NCI-H1436 (cell line): ENCODE results near the gene CALHM2.
"Not testable (repeated sequence)": the region's sequence is repeated elsewhere in the genome, so short reads cannot be mapped to it uniquely, and the experiment has no call there.

Experiments
- DNase-seq: peaks from one replicate; lab custom pipeline; 2025; lab: John Stamatoyannopoulos, UW

The CALHM2 gene, protein sequence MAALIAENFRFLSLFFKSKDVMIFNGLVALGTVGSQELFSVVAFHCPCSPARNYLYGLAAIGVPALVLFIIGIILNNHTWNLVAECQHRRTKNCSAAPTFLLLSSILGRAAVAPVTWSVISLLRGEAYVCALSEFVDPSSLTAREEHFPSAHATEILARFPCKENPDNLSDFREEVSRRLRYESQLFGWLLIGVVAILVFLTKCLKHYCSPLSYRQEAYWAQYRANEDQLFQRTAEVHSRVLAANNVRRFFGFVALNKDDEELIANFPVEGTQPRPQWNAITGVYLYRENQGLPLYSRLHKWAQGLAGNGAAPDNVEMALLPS

GRCh38 chr10:103451831-103452505, at the start of gene CALHM2:
TSS of gene CALHM2 (minus strand) at chr10:103452370. CDS start at chr10:103449941, 2,429 bp downstream.
- DNase-seq = peak; percentile 20

DNA sequence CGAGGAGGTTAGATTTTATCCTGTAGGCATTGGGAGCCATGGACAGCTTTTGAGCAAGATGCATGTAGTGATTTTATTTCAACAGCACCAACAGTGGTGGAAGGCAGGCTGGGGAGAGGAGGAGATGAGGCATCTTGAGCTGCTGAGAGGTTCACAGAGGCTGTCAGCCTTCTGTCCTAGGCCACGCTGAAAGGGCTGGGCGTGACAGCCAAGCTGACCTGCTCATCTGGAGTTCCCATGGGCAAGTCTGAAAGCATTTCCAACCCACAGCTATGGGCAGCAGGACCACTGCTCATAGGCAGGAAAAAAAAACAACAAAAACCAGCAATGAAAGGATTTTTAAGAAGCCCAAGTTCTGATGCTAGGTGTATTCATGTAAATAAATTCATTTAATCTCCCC, 49.0 kb upstream of the CALHM2 start:
- no peak for DNase-seq

DNA sequence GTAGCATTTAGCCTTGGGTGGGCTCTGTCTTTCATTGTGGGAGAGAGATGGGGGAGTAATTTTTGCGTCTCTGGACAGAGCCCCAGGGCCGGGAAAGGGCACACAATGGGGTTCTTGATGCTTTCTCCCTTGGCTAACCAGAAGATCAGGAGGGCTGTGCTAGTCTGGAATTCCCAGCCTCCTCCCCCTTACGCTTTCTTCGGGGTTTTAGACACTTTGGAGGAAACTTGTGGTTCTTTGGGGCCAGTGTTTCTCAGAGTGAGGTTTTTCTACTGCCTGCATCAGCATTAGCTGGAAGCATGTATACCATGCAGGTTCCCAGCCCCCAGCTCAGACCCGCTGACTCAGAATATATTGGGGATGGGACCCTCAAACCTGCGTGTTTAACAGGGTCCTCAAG, 48.3 kb upstream of the CALHM2 start:
- DNase-seq = no peak

GRCh38 chr10:103499881-103500280, 47.7 kb upstream of the CALHM2 start:
- DNase-seq = no peak

DNA sequence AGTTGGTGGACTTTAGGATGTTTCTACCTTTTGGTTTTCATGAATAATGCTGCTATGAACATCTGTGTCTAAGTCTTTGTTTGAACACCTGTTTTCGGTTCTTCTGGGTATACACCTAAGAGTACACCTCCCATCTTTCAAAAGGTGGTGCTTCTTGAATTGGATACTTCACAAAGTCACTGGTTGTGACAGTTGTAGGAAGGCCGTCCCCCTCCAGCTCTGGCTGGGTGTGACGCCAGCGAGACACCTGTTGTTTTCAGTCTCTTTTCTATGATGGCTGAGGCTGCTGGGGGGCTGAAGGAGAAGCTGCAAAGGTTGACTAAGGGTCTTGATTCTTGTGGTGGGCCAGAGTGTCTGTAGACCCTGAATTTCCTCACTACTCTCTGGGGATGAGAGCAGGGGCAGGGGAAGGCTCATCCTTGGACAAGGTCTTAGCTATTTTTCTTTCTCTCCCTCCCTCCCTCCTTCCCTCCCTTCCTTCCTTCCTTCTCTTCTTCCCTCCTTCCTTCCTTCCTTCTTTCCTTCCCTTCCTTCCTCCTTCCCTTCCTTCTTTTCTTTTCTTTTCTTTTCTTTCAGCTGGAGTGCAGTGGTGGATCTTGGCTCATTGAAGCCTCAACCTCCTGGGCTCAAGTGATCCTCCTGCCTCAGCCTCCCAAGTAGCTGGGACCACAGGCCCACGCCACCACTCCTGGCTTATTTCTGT, 46.9 kb upstream of the CALHM2 start:
- no peak for DNase-seq

DNA sequence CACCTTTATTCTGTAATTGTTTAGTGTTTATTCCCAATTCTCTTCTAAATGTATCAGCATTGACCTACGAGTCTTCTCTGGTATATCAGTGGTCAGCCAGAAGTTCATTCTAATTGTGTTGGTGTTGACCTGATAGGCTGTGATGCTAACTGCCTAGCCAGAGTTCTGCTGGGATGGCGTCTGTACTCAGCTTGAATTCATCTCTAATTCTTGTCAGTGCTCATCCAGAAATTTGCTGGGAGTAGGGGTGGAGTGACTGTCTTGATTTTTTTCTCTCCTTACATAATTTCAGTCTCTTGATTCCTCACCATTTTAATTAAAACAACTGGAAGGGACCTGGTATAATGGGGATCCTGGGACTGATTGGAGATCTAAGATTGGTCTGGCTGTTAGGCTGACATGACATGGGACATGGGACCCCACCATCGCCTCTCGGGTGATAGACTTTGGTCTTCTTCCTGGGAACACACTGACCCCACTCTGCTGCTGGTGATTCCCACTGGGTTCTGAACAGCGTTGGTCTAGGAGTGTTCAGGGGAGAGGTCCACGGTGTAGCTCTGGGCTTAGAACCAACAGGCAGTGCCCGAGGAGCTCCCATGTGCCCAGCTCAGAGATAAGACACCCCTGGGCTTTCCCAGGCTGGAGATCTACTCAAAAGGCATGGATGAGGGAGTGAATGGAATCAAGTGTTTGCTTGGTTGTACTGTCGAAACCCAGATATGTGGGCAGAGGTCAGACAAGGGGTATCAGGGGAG, 45.2 kb upstream of the CALHM2 start:
- DNase-seq = no peak

- no peak for DNase-seq
These were observed 43.2 kb upstream of the CALHM2 start for GRCh38 chr10:103495321-103495720.

GRCh38 chr10:103493916-103494877, 42.0 kb upstream of the CALHM2 start:
- no peak for DNase-seq

- peak; percentile 34 for DNase-seq
These were observed 41.3 kb upstream of the CALHM2 start, which contains the start of gene NEURL1 for GRCh38 chr10:103493362-103493915. TSS of gene NEURL1 (plus strand) at chr10:103493705. CDS start at chr10:103494388, 683 bp downstream.

DNA sequence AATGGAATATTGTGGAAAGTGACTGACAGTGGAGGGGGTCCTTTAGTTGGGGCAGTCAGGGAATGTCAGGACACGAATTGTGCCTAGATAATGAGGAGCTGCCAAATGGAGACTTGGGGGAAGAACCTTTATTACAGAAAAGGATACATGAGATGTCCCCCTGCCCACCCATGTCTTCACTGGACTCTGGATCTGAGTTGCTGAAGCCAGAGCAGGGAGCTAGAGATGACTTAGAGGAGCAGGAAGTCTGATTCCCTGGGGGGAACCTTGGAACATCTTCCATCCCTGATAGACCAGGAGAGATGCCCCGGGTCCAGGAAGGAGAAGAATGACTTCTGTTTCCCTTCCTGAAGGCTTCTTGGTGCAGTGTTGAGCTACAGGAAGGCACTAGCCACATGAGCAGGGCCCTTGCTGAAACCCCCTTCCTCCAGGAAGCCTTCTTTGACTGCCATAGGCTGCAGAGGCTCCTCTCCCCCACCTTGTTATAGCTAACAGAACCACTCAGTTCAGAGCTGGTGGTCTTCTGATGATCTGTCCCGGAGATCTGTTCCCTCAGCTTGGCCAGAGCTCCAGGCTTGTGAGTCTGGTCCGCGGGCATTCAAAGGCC, 40.6 kb upstream of the CALHM2 start:
- no peak for DNase-seq

GRCh38 chr10:103491729-103492364, 39.7 kb upstream of the CALHM2 start:
- no peak for DNase-seq

- no peak for DNase-seq
These were observed 38.8 kb upstream of the CALHM2 start for GRCh38 chr10:103490986-103491314.

GRCh38 chr10:103487410-103487708, 35.2 kb upstream of the CALHM2 start:
- no peak for DNase-seq

- not testable (repeated sequence) for DNase-seq
These were observed 34.7 kb upstream of the CALHM2 start for GRCh38 chr10:103486635-103487409.

GRCh38 chr10:103481974-103482531, 29.9 kb upstream of the CALHM2 start:
- DNase-seq = peak; percentile 63

DNA sequence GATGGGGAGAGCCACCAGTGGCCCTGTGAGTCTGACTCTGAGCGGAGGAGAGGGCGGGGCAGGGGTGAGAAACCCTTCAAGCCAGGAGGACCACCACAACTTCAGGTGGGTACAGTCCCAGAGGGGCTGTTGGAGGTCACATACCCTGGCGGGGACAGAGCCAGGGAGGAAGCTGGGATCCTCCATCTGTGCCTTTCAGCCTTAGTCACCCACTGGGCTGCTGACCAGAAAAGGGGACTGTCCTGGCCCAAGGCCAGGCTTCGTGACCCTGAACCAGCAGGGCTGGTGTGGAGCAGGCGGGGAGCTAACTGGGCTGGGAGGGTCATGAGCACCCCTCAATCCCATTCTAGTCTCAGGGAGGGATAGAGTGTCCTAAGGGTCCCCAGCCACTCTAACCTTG, 28.4 kb upstream of the CALHM2 start:
- no peak for DNase-seq

GRCh38 chr10:103479135-103479534, 27.0 kb upstream of the CALHM2 start, which contains the start of gene CALHM3:
TSS of gene CALHM3 (minus strand) at chr10:103479240. CDS start at chr10:103479032, 208 bp downstream.
- DNase-seq = no peak

DNA sequence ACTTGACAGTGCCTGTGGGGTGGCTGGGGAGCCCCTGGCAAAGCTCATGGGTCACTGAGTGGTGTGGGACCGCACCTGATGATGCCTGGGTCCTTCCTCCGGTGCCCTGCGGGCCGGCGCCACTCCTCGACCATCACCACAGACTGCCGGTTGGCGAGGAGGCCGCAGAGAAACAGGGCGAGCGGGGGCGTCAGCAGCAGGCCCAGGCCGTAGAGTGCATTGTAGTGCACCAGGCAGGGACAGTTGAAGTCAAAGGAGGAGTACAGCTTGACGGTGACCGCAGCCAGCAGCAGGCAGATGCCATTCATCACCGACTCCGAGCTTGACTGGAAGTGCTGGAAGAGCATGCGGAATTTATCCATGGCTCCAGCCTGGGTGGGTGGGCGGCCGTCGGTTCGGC, 26.5 kb upstream of the CALHM2 start:
- no peak for DNase-seq
